Measurements from ENCODE around the gene DNASE1L2.
"Not testable (repeated sequence)": the region's sequence is repeated elsewhere in the genome, so short reads cannot be mapped to it uniquely, and the experiment has no call there.

DNASE1L2 gene

GRCh38 chr16:2236337-2237101 is at the start of gene DNASE1L2:
TSS of gene DNASE1L2 (plus strand) at chr16:2236444. CDS start at chr16:2236817, 373 bp downstream.
- DNase-seq (ENCODE audit: low read depth) = no peak

GRCh38 chr16:2186505-2186904 is 49.7 kb upstream of the DNASE1L2 start:
- DNase-seq (ENCODE audit: low read depth) = no peak

GRCh38 chr16:2187212-2187611 is 49.0 kb upstream of the DNASE1L2 start:
- no peak for DNase-seq (ENCODE audit: low read depth)

- DNase-seq (ENCODE audit: low read depth) = no peak
Observed at GRCh38 chr16:2188395-2188794, 47.8 kb upstream of the DNASE1L2 start.

GRCh38 chr16:2189252-2189893 is 46.9 kb upstream of the DNASE1L2 start:
- no peak for DNase-seq (ENCODE audit: low read depth)

GRCh38 chr16:2190002-2190658 is 46.1 kb upstream of the DNASE1L2 start:
- DNase-seq (ENCODE audit: low read depth) = no peak

GRCh38 chr16:2190659-2191445 is 45.4 kb upstream of the DNASE1L2 start:
- no peak for DNase-seq (ENCODE audit: low read depth)

GRCh38 chr16:2191446-2191706 is 44.9 kb upstream of the DNASE1L2 start:
- no peak for DNase-seq (ENCODE audit: low read depth)

- no peak for DNase-seq (ENCODE audit: low read depth)
Observed at GRCh38 chr16:2194166-2194834, 41.9 kb upstream of the DNASE1L2 start.

GRCh38 chr16:2194852-2195321 is 41.4 kb upstream of the DNASE1L2 start:
- DNase-seq (ENCODE audit: low read depth) = no peak

GRCh38 chr16:2195322-2196161 is 40.7 kb upstream of the DNASE1L2 start:
- DNase-seq (ENCODE audit: low read depth) = no peak

GRCh38 chr16:2196162-2196980 is 39.9 kb upstream of the DNASE1L2 start, which contains the start of gene CASKIN1:
TSS of gene CASKIN1 (minus strand) at chr16:2196605. CDS start at chr16:2196432, 173 bp downstream.
- DNase-seq (ENCODE audit: low read depth) = no peak

- DNase-seq (ENCODE audit: low read depth) = no peak
Observed at GRCh38 chr16:2196981-2197511, 39.2 kb upstream of the DNASE1L2 start.

- no peak for DNase-seq (ENCODE audit: low read depth)
Observed at GRCh38 chr16:2197765-2198164, 38.5 kb upstream of the DNASE1L2 start.

- DNase-seq (ENCODE audit: low read depth) = no peak
Observed at GRCh38 chr16:2198283-2198682, 38.0 kb upstream of the DNASE1L2 start.

GRCh38 chr16:2199095-2199494 is 37.1 kb upstream of the DNASE1L2 start:
- no peak for DNase-seq (ENCODE audit: low read depth)

GRCh38 chr16:2199621-2200139 is 36.6 kb upstream of the DNASE1L2 start:
- DNase-seq (ENCODE audit: low read depth) = no peak

- no peak for DNase-seq (ENCODE audit: low read depth)
Observed at GRCh38 chr16:2200313-2200712, 35.9 kb upstream of the DNASE1L2 start.

GRCh38 chr16:2203119-2203688 is 33.0 kb upstream of the DNASE1L2 start:
- DNase-seq (ENCODE audit: low read depth) = not testable (repeated sequence)
